ENCODE data around the gene AREL1.
A peak's percentile ranks its signal among the peaks of the same experiment; 100 is the strongest.

AREL1 gene

DNA sequence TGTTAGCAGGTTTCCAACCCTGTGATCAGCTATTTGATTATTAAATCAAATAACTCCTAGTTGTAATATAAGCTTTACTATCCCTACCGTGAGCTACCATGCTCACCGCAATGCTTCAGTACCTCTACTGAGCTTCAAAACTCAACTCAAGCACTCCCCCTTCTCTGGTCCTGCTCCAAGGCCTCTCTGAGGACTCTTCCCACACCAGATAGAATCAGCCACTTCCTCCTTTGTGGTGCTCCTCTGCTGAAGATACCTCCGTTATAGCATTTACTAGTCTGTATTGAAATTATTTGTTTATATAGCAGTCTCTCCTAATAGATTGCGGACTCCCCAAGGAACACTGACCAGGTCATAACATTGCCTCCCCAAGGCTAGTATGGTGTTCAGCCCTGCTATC is 17.5 kb downstream of the AREL1 start:
- Mint-ChIP-seq H3K27me3 (ENCODE audit: low read depth, poor library complexity) (no peaks in the 10 kb centered on the region), H3K9me3 (no peaks in the 10 kb centered on the region), H3K4me1 (no peaks in the 10 kb centered on the region), H3K36me3 (ENCODE audit: low read depth) (peaks cover 18% of the 10 kb centered on the region), H3K27ac (no peak overlapping the region), H3K4me3 (no peak overlapping the region)
- no peak for DNase-seq
- TF ChIP-seq, protein P1, sequence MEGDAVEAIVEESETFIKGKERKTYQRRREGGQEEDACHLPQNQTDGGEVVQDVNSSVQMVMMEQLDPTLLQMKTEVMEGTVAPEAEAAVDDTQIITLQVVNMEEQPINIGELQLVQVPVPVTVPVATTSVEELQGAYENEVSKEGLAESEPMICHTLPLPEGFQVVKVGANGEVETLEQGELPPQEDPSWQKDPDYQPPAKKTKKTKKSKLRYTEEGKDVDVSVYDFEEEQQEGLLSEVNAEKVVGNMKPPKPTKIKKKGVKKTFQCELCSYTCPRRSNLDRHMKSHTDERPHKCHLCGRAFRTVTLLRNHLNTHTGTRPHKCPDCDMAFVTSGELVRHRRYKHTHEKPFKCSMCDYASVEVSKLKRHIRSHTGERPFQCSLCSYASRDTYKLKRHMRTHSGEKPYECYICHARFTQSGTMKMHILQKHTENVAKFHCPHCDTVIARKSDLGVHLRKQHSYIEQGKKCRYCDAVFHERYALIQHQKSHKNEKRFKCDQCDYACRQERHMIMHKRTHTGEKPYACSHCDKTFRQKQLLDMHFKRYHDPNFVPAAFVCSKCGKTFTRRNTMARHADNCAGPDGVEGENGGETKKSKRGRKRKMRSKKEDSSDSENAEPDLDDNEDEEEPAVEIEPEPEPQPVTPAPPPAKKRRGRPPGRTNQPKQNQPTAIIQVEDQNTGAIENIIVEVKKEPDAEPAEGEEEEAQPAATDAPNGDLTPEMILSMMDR (IDR thresholded peaks at IDR 0.05) = no peak

DNA sequence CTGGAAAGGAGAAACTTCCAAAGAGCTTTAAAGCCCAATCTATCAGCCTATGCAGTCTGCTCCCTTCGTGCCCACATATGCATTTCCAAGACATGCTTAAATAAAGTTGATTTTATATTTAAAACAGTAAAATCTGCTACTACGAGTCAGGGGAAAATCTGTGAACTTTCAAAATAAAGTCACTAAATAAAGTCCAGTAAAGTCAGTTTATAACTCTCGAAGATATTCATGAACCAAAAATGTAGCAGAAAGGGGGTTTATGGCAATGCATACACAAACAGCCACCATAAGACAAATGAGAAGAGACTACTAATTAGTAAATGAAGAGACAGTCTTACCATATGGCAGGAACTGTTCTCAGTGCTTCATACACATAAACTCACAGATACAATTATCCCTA is 19.7 kb downstream of the AREL1 start:
- Mint-ChIP-seq H3K9me3 (no peaks in the 10 kb centered on the region), H3K4me3 (no peak overlapping the region), H3K27ac (no peak overlapping the region), H3K4me1 (no peaks in the 10 kb centered on the region), H3K27me3 (ENCODE audit: low read depth, poor library complexity) (no peaks in the 10 kb centered on the region), H3K36me3 (ENCODE audit: low read depth) (peaks cover 28% of the 10 kb centered on the region)
- TF ChIP-seq, protein P1 (IDR thresholded peaks at IDR 0.05) = no peak
- no peak for DNase-seq

DNA sequence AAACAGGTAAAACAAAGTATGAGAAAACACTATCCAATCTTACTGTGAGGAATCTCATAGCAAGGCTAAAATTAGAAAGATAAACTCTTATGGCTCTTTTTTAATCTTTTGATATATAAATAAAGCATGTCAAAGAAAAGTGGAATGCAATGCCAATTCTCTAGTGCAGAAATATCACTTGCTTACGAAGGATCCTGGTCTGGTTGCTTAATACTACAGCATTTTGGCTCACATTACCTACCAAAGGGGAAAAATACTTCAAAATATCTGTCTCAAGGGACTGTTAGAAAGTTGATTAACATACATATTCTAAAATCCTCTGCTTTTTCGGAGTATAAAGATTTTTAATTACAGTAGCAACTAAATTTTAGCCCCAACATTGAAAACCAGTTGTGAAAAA is 21.4 kb downstream of the AREL1 start:
- H3K27me3 Mint-ChIP-seq (ENCODE audit: low read depth, poor library complexity) = no peaks in the 10 kb centered on the region
- H3K27ac Mint-ChIP-seq = no peak overlapping the region
- TF ChIP-seq, protein P1 (IDR thresholded peaks at IDR 0.05) = no peak
- DNase-seq = no peak
- no peaks in the 10 kb centered on the region for H3K9me3 Mint-ChIP-seq
- no peaks in the 10 kb centered on the region for H3K4me1 Mint-ChIP-seq
- H3K36me3 Mint-ChIP-seq (ENCODE audit: low read depth) = peaks cover 24% of the 10 kb centered on the region
- H3K4me3 Mint-ChIP-seq = no peak overlapping the region

DNA sequence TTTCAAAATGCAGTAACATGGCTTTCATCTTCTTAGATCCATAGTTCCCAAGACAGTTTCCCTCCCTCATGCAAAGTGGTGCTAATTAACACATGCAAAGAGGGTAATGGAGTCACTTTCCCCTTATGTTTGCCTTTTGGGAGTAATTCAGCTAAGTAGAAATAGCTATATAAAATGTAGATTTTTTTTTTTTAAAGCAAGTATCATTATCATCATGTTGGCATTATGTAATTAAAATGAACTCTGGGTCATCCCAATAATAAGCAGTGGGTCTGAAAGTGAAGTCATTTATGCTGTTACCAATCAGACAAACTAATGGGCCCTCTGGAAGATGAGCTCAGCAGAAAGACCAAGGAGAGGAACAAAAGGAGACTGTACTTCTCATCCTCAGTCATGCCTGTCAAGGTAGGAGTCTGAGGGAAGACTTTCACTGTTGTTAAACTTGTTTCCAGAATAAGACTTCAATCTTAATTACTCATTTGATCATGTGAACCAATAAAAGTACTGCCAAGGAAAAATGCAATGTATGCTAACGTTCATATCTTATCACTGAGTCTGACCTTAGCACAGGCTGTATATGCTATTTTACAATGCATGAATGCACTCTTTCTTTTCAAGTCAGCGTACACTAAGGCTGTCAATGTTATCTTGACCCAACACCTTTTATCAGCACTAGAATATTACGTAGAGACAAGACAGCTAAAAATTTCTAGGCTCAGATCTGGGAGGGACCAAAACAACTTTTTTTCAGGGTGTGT is 26.8 kb downstream of the AREL1 start:
- H3K27ac Mint-ChIP-seq = no peak overlapping the region
- no peak overlapping the region for H3K4me3 Mint-ChIP-seq
- TF ChIP-seq, protein P1 (IDR thresholded peaks at IDR 0.05) = no peak
- H3K36me3 Mint-ChIP-seq (ENCODE audit: low read depth) = peaks cover 50% of the 10 kb centered on the region
- DNase-seq = no peak
- no peaks in the 10 kb centered on the region for H3K27me3 Mint-ChIP-seq (ENCODE audit: low read depth, poor library complexity)
- no peaks in the 10 kb centered on the region for H3K9me3 Mint-ChIP-seq
- H3K4me1 Mint-ChIP-seq = peaks cover 13% of the 10 kb centered on the region

DNA sequence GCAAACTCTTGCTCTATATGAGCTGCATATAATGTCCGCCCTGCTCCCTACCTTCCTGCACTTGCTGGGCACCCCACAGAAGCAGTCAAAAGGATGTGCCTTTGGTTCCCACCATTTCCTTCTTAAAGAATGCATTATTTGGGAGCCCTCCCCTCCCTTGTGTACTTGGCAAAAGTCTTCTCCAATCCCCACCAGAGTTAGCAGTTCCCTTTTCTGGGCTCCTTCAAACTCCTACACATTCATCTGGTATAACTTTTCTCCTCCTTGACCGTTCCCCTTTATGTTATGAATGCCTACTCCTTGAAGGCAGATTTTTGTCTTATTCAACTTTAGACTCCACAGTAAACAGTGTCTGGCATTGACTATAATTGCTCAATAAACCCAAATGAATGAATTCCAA is 27.8 kb downstream of the AREL1 start:
- no peak overlapping the region for H3K4me3 Mint-ChIP-seq
- peak overlapping the region; percentile 36 for H3K27ac Mint-ChIP-seq
- H3K36me3 Mint-ChIP-seq (ENCODE audit: low read depth) = peaks cover 47% of the 10 kb centered on the region
- H3K27me3 Mint-ChIP-seq (ENCODE audit: low read depth, poor library complexity) = no peaks in the 10 kb centered on the region
- TF ChIP-seq, protein P1 (IDR thresholded peaks at IDR 0.05) = no peak
- peaks cover 13% of the 10 kb centered on the region for H3K4me1 Mint-ChIP-seq
- no peak for DNase-seq
- no peaks in the 10 kb centered on the region for H3K9me3 Mint-ChIP-seq

DNA sequence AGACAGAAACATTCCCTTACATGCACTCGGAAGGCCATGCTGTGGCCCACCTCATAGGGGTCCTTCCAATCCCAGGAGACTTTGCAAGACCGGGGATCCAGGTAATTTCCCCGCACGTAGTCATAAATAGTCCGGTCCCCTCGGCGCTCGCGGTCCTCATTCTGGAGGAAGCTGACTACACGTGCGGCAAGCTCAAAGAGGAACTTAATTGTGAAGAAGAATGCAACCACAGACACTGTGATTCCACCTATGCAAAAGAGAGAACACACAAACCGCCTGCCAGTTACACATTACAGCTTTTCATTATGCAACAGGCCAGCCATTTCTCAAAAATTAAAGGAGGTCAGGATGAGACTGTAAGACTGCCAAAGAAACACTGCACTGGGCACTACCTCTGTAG is 28.4 kb downstream of the AREL1 start:
- peaks cover 13% of the 10 kb centered on the region for H3K4me1 Mint-ChIP-seq
- H3K36me3 Mint-ChIP-seq (ENCODE audit: low read depth) = peaks cover 49% of the 10 kb centered on the region
- no peak for DNase-seq
- no peaks in the 10 kb centered on the region for H3K27me3 Mint-ChIP-seq (ENCODE audit: low read depth, poor library complexity)
- H3K4me3 Mint-ChIP-seq = no peak overlapping the region
- TF ChIP-seq, protein P1 (IDR thresholded peaks at IDR 0.05) = no peak
- H3K27ac Mint-ChIP-seq = no peak overlapping the region
- H3K9me3 Mint-ChIP-seq = no peaks in the 10 kb centered on the region
